Transverse colon (tissue), 4 donors: ENCODE data around the gene MRPS11.

ENCODE experiments used
- POLR2AphosphoS5 ChIP-seq, 3 donors: sonication (generic); formaldehyde crosslinking; IDR thresholded peaks; one replicate each; pipeline ENCODE4 v1.6.1; 2016; ENCODE audit warnings: antibody characterized with exemption in 3 of 3
- TF ChIP-seq, protein P1 (sequence below), 5 experiments: fragments of 200-600 bp in 3 of 5; fragments of 450-650 bp in 2 of 5; sonication (generic) in 3 of 5; IDR thresholded peaks; 1 replicate in 2 of 5; 2 replicates in 3 of 5; pipeline ENCODE4 v1.5.1; 2016 to 2017; ENCODE audit warnings: antibody characterized with exemption in 5 of 5, inconsistent platforms in 3 of 5, mild to moderate bottlenecking in 2 of 5, moderate library complexity in 1 of 5

DNA sequence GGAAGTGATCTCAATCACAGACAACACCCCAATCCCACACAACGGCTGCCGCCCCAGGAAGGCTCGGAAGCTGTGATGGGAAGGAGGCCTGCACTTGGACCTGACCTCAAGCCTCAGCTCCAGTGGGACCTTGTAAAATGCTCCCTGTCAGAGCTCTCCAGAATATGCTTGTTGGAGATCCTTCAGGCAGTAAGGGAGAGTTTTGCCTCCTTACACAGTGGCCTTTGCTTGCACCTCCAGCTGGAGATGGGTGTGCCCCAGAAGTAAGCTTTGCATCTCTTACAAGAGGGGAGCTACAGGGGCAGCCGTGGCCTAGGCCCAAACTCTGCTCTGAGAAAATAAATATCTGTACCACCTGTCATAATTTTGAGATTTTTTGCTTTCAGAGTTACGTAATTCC is 10.4 kb downstream of the MRPS11 start:
- TF ChIP-seq, protein P1, sequence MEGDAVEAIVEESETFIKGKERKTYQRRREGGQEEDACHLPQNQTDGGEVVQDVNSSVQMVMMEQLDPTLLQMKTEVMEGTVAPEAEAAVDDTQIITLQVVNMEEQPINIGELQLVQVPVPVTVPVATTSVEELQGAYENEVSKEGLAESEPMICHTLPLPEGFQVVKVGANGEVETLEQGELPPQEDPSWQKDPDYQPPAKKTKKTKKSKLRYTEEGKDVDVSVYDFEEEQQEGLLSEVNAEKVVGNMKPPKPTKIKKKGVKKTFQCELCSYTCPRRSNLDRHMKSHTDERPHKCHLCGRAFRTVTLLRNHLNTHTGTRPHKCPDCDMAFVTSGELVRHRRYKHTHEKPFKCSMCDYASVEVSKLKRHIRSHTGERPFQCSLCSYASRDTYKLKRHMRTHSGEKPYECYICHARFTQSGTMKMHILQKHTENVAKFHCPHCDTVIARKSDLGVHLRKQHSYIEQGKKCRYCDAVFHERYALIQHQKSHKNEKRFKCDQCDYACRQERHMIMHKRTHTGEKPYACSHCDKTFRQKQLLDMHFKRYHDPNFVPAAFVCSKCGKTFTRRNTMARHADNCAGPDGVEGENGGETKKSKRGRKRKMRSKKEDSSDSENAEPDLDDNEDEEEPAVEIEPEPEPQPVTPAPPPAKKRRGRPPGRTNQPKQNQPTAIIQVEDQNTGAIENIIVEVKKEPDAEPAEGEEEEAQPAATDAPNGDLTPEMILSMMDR (IDR thresholded peaks at IDR 0.05): no peak
- TF ChIP-seq POLR2AphosphoS5 (IDR thresholded peaks at IDR 0.05): no peak
